OCI-LY1 (cell line): ENCODE results near the gene TAS2R41.
"Not testable (repeated sequence)": the region's sequence is repeated elsewhere in the genome, so short reads cannot be mapped to it uniquely, and the experiment has no call there.

ENCODE experiments used
- H2AFZ ChIP-seq: fragments of 200-600 bp; sonication (generic), shearing (Covaris generic); 2 replicates; pipeline ENCODE4 v1.6.0; 2014; ENCODE audit warnings: antibody characterized with exemption, mild to moderate bottlenecking, low read length
- H3F3A ChIP-seq: fragments of 200-600 bp; sonication (generic), shearing (Covaris generic); 2 replicates; pipeline ENCODE4 v1.6.0; 2014; ENCODE audit warnings: mild to moderate bottlenecking, antibody characterized with exemption, low read length, moderate library complexity; ENCODE audit not compliant: insufficient read depth
- H3K27ac ChIP-seq: fragments of 200-600 bp; sonication (generic); 2 replicates; pipeline ENCODE4 v1.5.1; 2014; ENCODE audit warnings: low read length, mixed run types, mild to moderate bottlenecking, low read depth; ENCODE audit not compliant: poor library complexity, severe bottlenecking
- H3K27me3 ChIP-seq: fragments of 200-600 bp; sonication (generic); 2 replicates; pipeline ENCODE4 v1.6.0; 2014; ENCODE audit warnings: antibody characterized with exemption, mild to moderate bottlenecking, low read length, moderate library complexity; ENCODE audit not compliant: insufficient read depth
- H3K36me3 ChIP-seq: fragments of 200-600 bp; sonication (generic); 2 replicates; pipeline ENCODE4 v1.6.1; 2014; ENCODE audit warnings: mild to moderate bottlenecking, antibody characterized with exemption, low read length, moderate library complexity, mixed read lengths; ENCODE audit not compliant: insufficient read depth
- H3K4me1 ChIP-seq: fragments of 200-600 bp; sonication (generic); 2 replicates; pipeline ENCODE4 v1.5.1; 2014; ENCODE audit warnings: mild to moderate bottlenecking, low read length, moderate library complexity; ENCODE audit not compliant: insufficient read depth, severe bottlenecking
- H3K4me2 ChIP-seq: fragments of 200-600 bp; sonication (generic), shearing (Covaris generic); 2 replicates; pipeline ENCODE4 v1.6.1; 2014; ENCODE audit warnings: low read length
- H3K4me3 ChIP-seq: fragments of 200-600 bp; sonication (generic); 2 replicates; pipeline ENCODE4 v1.5.1; 2014; ENCODE audit warnings: low read length, low read depth, mild to moderate bottlenecking, mixed read lengths; ENCODE audit not compliant: poor library complexity, severe bottlenecking
- H3K79me2 ChIP-seq: fragments of 200-600 bp; shearing (Covaris generic); 2 replicates; pipeline ENCODE4 v1.6.1; 2016; ENCODE audit warnings: mixed run types, low read length, mixed read lengths; ENCODE audit not compliant: insufficient read depth
- H3K9ac ChIP-seq: fragments of 200-600 bp; sonication (generic), shearing (Covaris generic); 2 replicates; pipeline ENCODE4 v1.6.1; 2014; ENCODE audit warnings: mild to moderate bottlenecking, low read length, mixed read lengths
- H3K9me2 ChIP-seq: fragments of 200-600 bp; sonication (generic), shearing (Covaris generic); 2 replicates; pipeline ENCODE4 v1.6.1; 2014; ENCODE audit warnings: low read depth, mild to moderate bottlenecking, low read length, mixed read lengths
- H3K9me3 ChIP-seq: fragments of 200-600 bp; shearing (Covaris generic); 2 replicates; pipeline ENCODE4 v1.6.1; 2014; ENCODE audit warnings: low read length, mixed read lengths
- H4K20me1 ChIP-seq: fragments of 200-600 bp; sonication (generic), shearing (Covaris generic); 2 replicates; pipeline ENCODE4 v1.6.0; 2016; ENCODE audit warnings: mild to moderate bottlenecking, low read length; ENCODE audit not compliant: insufficient read depth
- CTCF ChIP-seq: fragments of 200-600 bp; sonication (generic), shearing (Covaris generic); IDR thresholded peaks from 2 replicates; pipeline ENCODE4 v1.5.1; 2017; ENCODE audit warnings: mild to moderate bottlenecking, antibody characterized with exemption, low read length, moderate library complexity, mixed read lengths
- EZH2 ChIP-seq: fragments of 200-600 bp; sonication (generic), shearing (Covaris generic); IDR thresholded peaks from 2 replicates; pipeline ENCODE4 v1.8.0; 2017; ENCODE audit warnings: borderline replicate concordance, mixed run types, mild to moderate bottlenecking, antibody characterized with exemption, low read length, moderate library complexity, mixed read lengths

Gene TAS2R41

GRCh38 chr7:143518941-143519340 lies 41.3 kb downstream of the TAS2R41 start:
- Histone ChIP-seq H3K27ac (no peak overlapping the region), H3K36me3 (no peaks in the 10 kb centered on the region), H3K4me2 (no peak overlapping the region), H3K9me2 (no peaks in the 10 kb centered on the region), H3K4me3 (no peak overlapping the region), H3F3A (no peaks in the 10 kb centered on the region), H2AFZ (no peak overlapping the region), H3K9me3 (no peaks in the 10 kb centered on the region), H3K79me2 (no peaks in the 10 kb centered on the region), H3K27me3 (no peaks in the 10 kb centered on the region), H4K20me1 (no peaks in the 10 kb centered on the region), H3K9ac (no peak overlapping the region), H3K4me1 (no peaks in the 10 kb centered on the region)
- TF ChIP-seq EZH2, result no peak
- no peak for TF ChIP-seq CTCF

- no peaks in the 10 kb centered on the region for H3K79me2 ChIP-seq
- no peak overlapping the region for H3K4me3 ChIP-seq
- TF ChIP-seq CTCF (no peak), EZH2 (no peak)
- no peaks in the 10 kb centered on the region for H3F3A ChIP-seq
- no peak overlapping the region for H3K9ac ChIP-seq
- no peaks in the 10 kb centered on the region for H4K20me1 ChIP-seq
- H2AFZ ChIP-seq, result no peak overlapping the region
- no peaks in the 10 kb centered on the region for H3K9me3 ChIP-seq
- no peak overlapping the region for H3K27ac ChIP-seq
- no peaks in the 10 kb centered on the region for H3K36me3 ChIP-seq
- H3K27me3 ChIP-seq, result no peaks in the 10 kb centered on the region
- no peak overlapping the region for H3K4me2 ChIP-seq
- no peaks in the 10 kb centered on the region for H3K4me1 ChIP-seq
- no peaks in the 10 kb centered on the region for H3K9me2 ChIP-seq
Measured at GRCh38 chr7:143519411-143520131, 41.9 kb downstream of the TAS2R41 start.

- H3K4me3 ChIP-seq, H3K9me2 ChIP-seq, H3K27me3 ChIP-seq, H4K20me1 ChIP-seq, H3K4me1 ChIP-seq, H2AFZ ChIP-seq, H3K36me3 ChIP-seq, H3K4me2 ChIP-seq, H3K9me3 ChIP-seq, H3K9ac ChIP-seq, H3F3A ChIP-seq, H3K27ac ChIP-seq, H3K79me2 ChIP-seq: not testable (repeated sequence)
Measured at GRCh38 chr7:143522309-143522916, 44.7 kb downstream of the TAS2R41 start.
